ENCODE data around the gene QRSL1. TPM values are rescaled to one million over a fixed set of nuclear protein-coding genes. Genes with fewer than 3 reads are reported as not detected.

Gene QRSL1
- total RNA-seq, 4 donors from 2014 or later, result 2.4 to 17.3 (median 12.6) TPM

DNA sequence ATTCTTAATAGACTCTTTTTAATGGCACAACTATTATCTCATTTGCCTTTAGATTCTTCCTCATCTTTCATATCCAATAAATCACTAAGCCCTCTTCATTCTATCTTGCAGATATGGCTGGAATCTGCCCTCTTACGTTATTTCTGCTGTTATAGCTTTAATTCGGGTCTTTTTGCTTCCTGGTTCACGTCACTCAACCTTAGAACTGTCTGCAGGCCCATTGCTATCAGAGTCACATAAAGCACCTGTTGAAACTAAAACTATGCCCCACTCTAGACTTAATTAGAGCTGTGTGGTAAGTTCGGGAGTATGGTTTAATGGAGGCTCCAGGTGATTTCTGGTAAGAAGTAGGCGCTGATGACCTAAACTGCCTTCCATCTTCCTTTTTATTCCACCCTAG, 988 bp downstream of the QRSL1 start:
- DNase-seq, result no peak
- intact Hi-C loops (cut with DNase I; ENCODE audit: low total_unique reads), result no loop called here
- peak overlapping the region in 3 of 4 donors; percentile 51 to 74 (median 62) for H3K4me3 ChIP-seq
- no peaks in the 10 kb centered on the region for H3K27me3 ChIP-seq
- 36 to 38% methylated on average over 4 to 5 of the region's 5 CpGs for WGBS, 2 donors (ENCODE audit: low coverage in 1 of 2)
- H3K4me1 ChIP-seq, result peaks cover 8 to 21% (median 14%) of the 10 kb centered on the region in 4 donors
- H3K36me3 ChIP-seq, result no peaks in the 10 kb centered on the region
- in situ Hi-C loops (cut with MboI; ENCODE audit: low pct_ligation_motif_present in 1 of 4, low pct_unique_long_range_greater_than_20kb in 1 of 4, low sequenced_read_pairs in 3 of 4), result no loop called here
- peak overlapping the region; percentile 76 to 87 (median 81) for H3K27ac ChIP-seq
- H3K9me3 ChIP-seq, result no peaks in the 10 kb centered on the region
- TF ChIP-seq POLR2AphosphoS5 (IDR thresholded peaks at IDR 0.05) (no peak), POLR2A (IDR thresholded peaks at IDR 0.05) (no peak), EP300 (IDR thresholded peaks at IDR 0.05; ENCODE audit: low read depth) (no peak), CTCF (IDR thresholded peaks at IDR 0.05) (no peak)

- intact Hi-C loops (cut with DNase I; ENCODE audit: low total_unique reads), result no loop called here
- Histone ChIP-seq H3K4me3 (no peak overlapping the region), H3K36me3 (no peaks in the 10 kb centered on the region), H3K4me1 (peaks cover 8 to 21% (median 14%) of the 10 kb centered on the region in 4 donors), H3K27me3 (no peaks in the 10 kb centered on the region), H3K9me3 (no peaks in the 10 kb centered on the region), H3K27ac (no peak overlapping the region)
- no peak for DNase-seq
- in situ Hi-C loops (cut with MboI; ENCODE audit: low pct_ligation_motif_present in 1 of 4, low pct_unique_long_range_greater_than_20kb in 1 of 4, low sequenced_read_pairs in 3 of 4), result no loop called here
- no peak for TF ChIP-seq POLR2A (IDR thresholded peaks at IDR 0.05)
- TF ChIP-seq EP300 (IDR thresholded peaks at IDR 0.05; ENCODE audit: low read depth), result no peak
- no peak for TF ChIP-seq POLR2AphosphoS5 (IDR thresholded peaks at IDR 0.05)
- TF ChIP-seq CTCF (IDR thresholded peaks at IDR 0.05), result no peak
- WGBS, 2 donors (ENCODE audit: low coverage in 1 of 2), result 77 to 83% methylated on average over 1 of the region's 1 CpG
These were observed 2.0 kb downstream of the QRSL1 start for GRCh38 chr6:106631346-106631745.

DNA sequence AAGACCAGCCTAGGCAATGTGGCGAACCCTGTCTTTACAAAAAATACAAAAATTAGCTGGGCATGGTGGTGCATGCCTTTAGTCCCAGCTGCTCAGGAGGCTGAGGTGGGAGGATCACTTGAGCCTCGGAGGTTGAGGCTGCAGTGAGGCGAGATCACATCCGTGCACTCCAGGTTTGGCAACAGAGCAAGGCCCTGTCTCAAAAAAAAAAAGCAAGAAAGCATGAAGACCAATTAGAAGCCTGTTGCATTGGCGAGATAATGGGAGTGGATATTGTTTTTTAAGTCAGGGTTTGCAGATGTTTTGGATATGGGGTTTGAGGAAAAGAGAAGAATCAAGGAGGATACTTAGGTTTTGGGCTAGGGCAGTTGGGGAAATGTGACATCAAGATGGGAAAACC, 5.2 kb downstream of the QRSL1 start:
- intact Hi-C loops (cut with DNase I; ENCODE audit: low total_unique reads) (no loop called here), in situ Hi-C loops (cut with MboI; ENCODE audit: low pct_ligation_motif_present in 1 of 4, low pct_unique_long_range_greater_than_20kb in 1 of 4, low sequenced_read_pairs in 3 of 4) (no loop called here)
- Histone ChIP-seq H3K36me3 (no peaks in the 10 kb centered on the region), H3K4me3 (no peak overlapping the region), H3K4me1 (peaks cover 0 to 16% (median 8%) of the 10 kb centered on the region in 4 donors), H3K27ac (no peak overlapping the region), H3K27me3 (no peaks in the 10 kb centered on the region), H3K9me3 (no peaks in the 10 kb centered on the region)
- 88 to 95% methylated on average over 1 to 5 of the region's 5 CpGs for WGBS, 2 donors (ENCODE audit: low coverage in 1 of 2)
- no peak for DNase-seq
- no peak for TF ChIP-seq CTCF (IDR thresholded peaks at IDR 0.05)
- no peak for TF ChIP-seq POLR2A (IDR thresholded peaks at IDR 0.05)
- TF ChIP-seq POLR2AphosphoS5 (IDR thresholded peaks at IDR 0.05), result no peak
- TF ChIP-seq EP300 (IDR thresholded peaks at IDR 0.05; ENCODE audit: low read depth), result no peak

DNA sequence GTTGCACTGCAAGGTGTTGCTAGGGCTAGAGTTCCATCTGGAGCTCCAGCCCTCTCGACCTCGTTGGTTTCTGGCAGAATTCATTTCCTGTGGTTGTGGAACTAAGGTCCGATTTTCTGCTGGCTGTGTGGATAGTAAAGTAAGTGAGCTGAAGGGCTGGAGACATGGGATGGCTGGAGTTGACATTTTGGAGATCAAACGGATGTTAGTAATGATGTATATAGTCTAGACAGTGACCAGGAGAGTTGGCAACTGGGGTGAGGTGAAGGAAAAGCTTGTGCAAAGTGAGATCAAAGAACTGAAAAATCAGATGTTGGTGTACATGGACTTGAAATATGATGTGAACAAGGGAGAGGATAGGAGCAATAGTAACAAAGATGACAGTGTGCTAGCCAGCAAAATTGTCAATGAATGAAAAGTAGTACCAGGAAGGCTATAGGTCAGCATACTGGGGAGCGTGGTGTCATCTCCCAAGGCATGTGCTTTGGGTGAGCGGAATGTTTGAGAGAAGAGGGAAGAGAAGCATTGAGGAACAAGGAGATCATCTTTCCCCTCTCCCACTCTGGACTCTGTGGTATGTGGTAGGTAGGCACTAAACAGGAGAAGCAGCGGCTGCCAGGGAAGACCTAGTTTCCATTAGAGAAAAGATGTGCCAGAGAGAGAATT, 7.8 kb downstream of the QRSL1 start:
- WGBS, 2 donors (ENCODE audit: low coverage in 1 of 2), result 57 to 62% methylated on average over 4 to 7 of the region's 7 CpGs
- no peak overlapping the region for H3K4me3 ChIP-seq
- no peaks in the 10 kb centered on the region for H3K27me3 ChIP-seq
- peaks cover 0 to 5% (median 3%) of the 10 kb centered on the region in 4 donors for H3K4me1 ChIP-seq
- intact Hi-C loops (cut with DNase I; ENCODE audit: low total_unique reads), result no loop called here
- TF ChIP-seq CTCF (IDR thresholded peaks at IDR 0.05) (no peak), EP300 (IDR thresholded peaks at IDR 0.05; ENCODE audit: low read depth) (no peak), POLR2A (IDR thresholded peaks at IDR 0.05) (no peak), POLR2AphosphoS5 (IDR thresholded peaks at IDR 0.05) (no peak)
- no peak for DNase-seq
- no peaks in the 10 kb centered on the region for H3K9me3 ChIP-seq
- no peak overlapping the region for H3K27ac ChIP-seq
- in situ Hi-C loops (cut with MboI; ENCODE audit: low pct_ligation_motif_present in 1 of 4, low pct_unique_long_range_greater_than_20kb in 1 of 4, low sequenced_read_pairs in 3 of 4), result no loop called here
- peaks cover 0 to 13% (median 5%) of the 10 kb centered on the region in 4 donors for H3K36me3 ChIP-seq
